ENCODE measurements around the gene SERPINA7. TPM values are rescaled to one million over a fixed set of nuclear protein-coding genes. Genes with fewer than 3 reads are reported as not detected.

The SERPINA7 gene
- polyA plus RNA-seq, 3 donors, result 0.17 TPM; not detected in 2

Other genes starting within 250 kb of the SERPINA7 start
- under 1 TPM; 0.13 to 0.90 (median 0.18) TPM for gene NRK, start 216.2 kb downstream of the SERPINA7 start, polyA plus RNA-seq
- gene PWWP3B, start 129.6 kb upstream of the SERPINA7 start, polyA plus RNA-seq, result 1 to 10 TPM; 1.3 to 2.6 (median 1.4) TPM

All from adipose tissue (tissue), 3 donors.